Endothelial cell of umbilical vein (primary cell): ENCODE measurements around the gene SPO11. TPM values are rescaled to one million over a fixed set of nuclear protein-coding genes. Genes with fewer than 3 reads are reported as not detected.

ENCODE experiments used
- BruUV-seq: library from RNA; stranded (reverse); fragments of 400-500 nt; replicated peaks from 2 replicates; lab custom pipeline; 2021; lab: Mats Ljungman, UMichigan
- CTCF ChIA-PET: fragments of 300-600, 350-600 bp; sonication (Branson Sonifier 250); formaldehyde crosslinking; loops from one replicate; lab custom pipeline; 2021; ENCODE audit warnings: antibody characterized with exemption, inconsistent platforms; lab: Charles Lee
- POLR2A ChIA-PET: fragments of 300-600, 350-600 bp; sonication (Branson Sonifier 250); formaldehyde crosslinking; loops from one replicate; lab custom pipeline; 2021; ENCODE audit warnings: antibody characterized with exemption, inconsistent platforms; lab: Charles Lee
- DNase-seq: peaks from one replicate; pipeline ENCODE4 v3.0.0-alpha.2; 2011; ENCODE audit warnings: low read depth, low spot score
- FAIRE-seq: peaks from 2 replicates; lab custom pipeline; 2011; peaks lifted over from hg19 to GRCh38; lab: Jason Lieb, UNC
- H2AFZ ChIP-seq: 2 replicates; pipeline ENCODE4 v1.6.0; 2012; ENCODE audit warnings: low read depth, low read length, control low read depth, inconsistent platforms
- H3K27ac ChIP-seq: 2 replicates; pipeline ENCODE4 v1.5.1; 2011; ENCODE audit warnings: low read depth, mild to moderate bottlenecking, control low read depth, low read length, moderate library complexity; ENCODE audit not compliant: insufficient read depth
- H3K27me3 ChIP-seq, 2 experiments: 2 replicates each; pipeline versions ENCODE4 v1.6.0 to v1.6.1; 2011; ENCODE audit warnings: low read length in 2 of 2, mixed read lengths in 1 of 2; ENCODE audit not compliant: control insufficient read depth in 2 of 2, insufficient read depth in 2 of 2
- H3K36me3 ChIP-seq, 2 experiments: 2 replicates in 1 of 2; 3 replicates in 1 of 2; pipeline ENCODE4 v1.5.1; 2011; ENCODE audit warnings: low read length in 2 of 2, mild to moderate bottlenecking in 1 of 2, moderate library complexity in 1 of 2; ENCODE audit not compliant: control insufficient read depth in 2 of 2, insufficient read depth in 2 of 2; ENCODE audit errors: extremely low read depth in 1 of 2
- H3K4me1 ChIP-seq: 3 replicates; pipeline ENCODE4 v1.5.1; 2011; ENCODE audit warnings: mild to moderate bottlenecking, low read length; ENCODE audit not compliant: control insufficient read depth, insufficient read depth; ENCODE audit errors: extremely low read depth
- H3K4me2 ChIP-seq: 2 replicates; pipeline ENCODE4 v1.6.1; 2011; ENCODE audit warnings: low read length, control low read depth, mixed read lengths; ENCODE audit not compliant: insufficient read depth
- H3K4me3 ChIP-seq, 3 experiments: fragments of 200-600 bp in 1 of 3; sonication (generic), shearing (Covaris generic) in 1 of 3; replicated peaks in 1 of 3; 2 replicates each; pipeline ENCODE4 v1.5.1; 2011 to 2016; ENCODE audit warnings: control low read depth in 3 of 3, low read length in 3 of 3, mild to moderate bottlenecking in 2 of 3, inconsistent platforms in 1 of 3, low read depth in 1 of 3, moderate library complexity in 1 of 3; ENCODE audit not compliant: insufficient read depth in 1 of 3
- H3K79me2 ChIP-seq: 2 replicates; pipeline ENCODE4 v1.6.0; 2012; ENCODE audit warnings: low read length, inconsistent platforms; ENCODE audit not compliant: control insufficient read depth, insufficient read depth
- H3K9ac ChIP-seq: replicated peaks from 2 replicates; pipeline ENCODE3; 2011; ENCODE audit warnings: low read length, control low read depth; ENCODE audit not compliant: insufficient read depth; ENCODE audit errors: extremely low read depth
- H3K9me1 ChIP-seq: replicated peaks from 3 replicates; pipeline ENCODE4 v1.6.0; 2011; ENCODE audit warnings: mild to moderate bottlenecking, low read length; ENCODE audit not compliant: control insufficient read depth, insufficient read depth; ENCODE audit errors: extremely low read depth
- H3K9me3 ChIP-seq: replicated peaks from 2 replicates; pipeline ENCODE4 v1.5.1; 2012; ENCODE audit warnings: low read length, inconsistent platforms; ENCODE audit not compliant: control insufficient read depth, insufficient read depth
- H4K20me1 ChIP-seq: replicated peaks from 2 replicates; pipeline ENCODE3; 2011; ENCODE audit warnings: mild to moderate bottlenecking, low read length; ENCODE audit not compliant: control insufficient read depth, insufficient read depth; ENCODE audit errors: extremely low read depth
- EZH2 ChIP-seq: IDR thresholded peaks from 2 replicates; pipeline ENCODE4 v1.6.1; 2012; ENCODE audit warnings: borderline replicate concordance, low read depth, mild to moderate bottlenecking, moderate library complexity, low read length, inconsistent platforms; ENCODE audit not compliant: severe bottlenecking
- FOS ChIP-seq: IDR thresholded peaks from 2 replicates; pipeline ENCODE4 v1.6.1; 2011; ENCODE audit warnings: mild to moderate bottlenecking, low read length, moderate library complexity, borderline replicate concordance; ENCODE audit not compliant: insufficient read depth
- GATA2 ChIP-seq: IDR thresholded peaks from 2 replicates; pipeline ENCODE4 v1.7.0; 2011; ENCODE audit warnings: low read depth, mild to moderate bottlenecking, moderate library complexity, mixed read lengths, low read length; ENCODE audit not compliant: insufficient read length, insufficient read depth
- JUN ChIP-seq: IDR thresholded peaks from 2 replicates; pipeline ENCODE4 v1.6.1; 2011; ENCODE audit warnings: borderline replicate concordance, low read depth; ENCODE audit not compliant: insufficient read length, insufficient read depth
- MYC ChIP-seq: IDR thresholded peaks from one replicate; pipeline ENCODE4 v1.6.1; 2011; ENCODE audit warnings: mild to moderate bottlenecking, low read depth, low read length
- POLR2A ChIP-seq: IDR thresholded peaks from 2 replicates; pipeline ENCODE4 v1.6.1; 2012; ENCODE audit warnings: low read depth, mild to moderate bottlenecking, control low read depth, low read length
- POLR2AphosphoS5 ChIP-seq: IDR thresholded peaks from 2 replicates; pipeline ENCODE4 v1.6.1; 2012; ENCODE audit warnings: low read depth, mild to moderate bottlenecking, control low read depth, low read length, moderate library complexity; ENCODE audit not compliant: insufficient read depth
- dilution Hi-C: fragments of 300-500 bp; cut with MboI; formaldehyde crosslinking; loops from one replicate; pipeline ENCODE4 v1.15.0; 2019; ENCODE audit warnings: low sequenced_read_pairs; ENCODE audit not compliant: extremely low pct_ligation_motif_present
- intact Hi-C: fragments of 100-400 bp; cut with micrococcal nuclease; formaldehyde crosslinking; loops from one replicate; pipeline ENCODE4 v1.10.0; 2022
- polyA plus RNA-seq, 4 experiments: library from polyadenylated mRNA; depleted of rRNA in 3 of 4; stranded (reverse) in 3 of 4; unstranded in 1 of 4; fragments of >200 nt; gene quantifications; 2 replicates each; pipeline versions ENCODE4 v1.2.1 to v1.2.3, GENCODE V29; 2011 to 2012; ENCODE audit warnings: missing spikeins in 1 of 4
- total RNA-seq: library from RNA; stranded (reverse); gene quantifications from 2 replicates; pipeline ENCODE4 v1.2.3, GENCODE V29; 2021
- TF ChIP-seq, protein P1 (sequence below): IDR thresholded peaks from 2 replicates; pipeline ENCODE4 v1.6.1; 2011; ENCODE audit not compliant: insufficient read depth, insufficient read length
- TF ChIP-seq, protein P2 (sequence below), 2 donors: IDR thresholded peaks; 1 replicate in 1 of 2; 2 replicates in 1 of 2; pipeline ENCODE4 v1.5.1; 2011; ENCODE audit warnings: low read length in 2 of 2, mild to moderate bottlenecking in 2 of 2, moderate library complexity in 2 of 2, control low read depth in 1 of 2, inconsistent platforms in 1 of 2, low read depth in 1 of 2; ENCODE audit not compliant: insufficient read depth in 1 of 2; ENCODE audit errors: extremely low read depth in 1 of 2

SPO11 gene
- total and polyA plus RNA-seq, 2 donors (not counting 3 experiments of a cell fraction or from before 2014, with no cell fraction given), result not detected

DNA sequence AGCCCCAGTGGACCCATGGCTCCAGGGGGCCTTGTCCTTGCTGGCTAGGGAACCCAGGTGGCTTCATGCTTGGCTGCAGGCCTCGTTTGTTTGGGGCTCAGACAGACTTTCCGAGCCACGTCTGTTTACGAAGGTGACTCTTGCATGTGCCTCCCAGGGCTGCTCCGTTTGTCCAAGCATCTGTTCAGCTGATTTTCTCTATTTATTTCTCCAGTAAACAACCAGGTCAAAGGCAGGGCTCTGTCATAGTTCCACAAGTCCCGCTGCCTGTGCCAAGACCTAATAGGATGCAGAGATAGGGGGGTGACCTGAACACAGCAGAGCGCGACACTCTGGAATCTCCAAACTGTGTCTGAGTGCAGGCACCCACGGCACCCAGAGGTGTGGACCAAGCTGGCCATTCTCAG lies 12.8 kb upstream of the SPO11 start:
- CTCF ChIA-PET, result no interaction called here
- POLR2A ChIA-PET, result no interaction called here
- dilution Hi-C loops, result no loop called here

More for the DNA sequence above, 12.8 kb upstream of the SPO11 start:
- no peak for TF ChIP-seq MYC
- TF ChIP-seq, protein P1, sequence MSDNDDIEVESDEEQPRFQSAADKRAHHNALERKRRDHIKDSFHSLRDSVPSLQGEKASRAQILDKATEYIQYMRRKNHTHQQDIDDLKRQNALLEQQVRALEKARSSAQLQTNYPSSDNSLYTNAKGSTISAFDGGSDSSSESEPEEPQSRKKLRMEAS, result no peak
- no peak for TF ChIP-seq FOS
- TF ChIP-seq JUN, result no peak
- no peak for TF ChIP-seq POLR2A
- no peak for TF ChIP-seq GATA2
- TF ChIP-seq, protein P2, sequence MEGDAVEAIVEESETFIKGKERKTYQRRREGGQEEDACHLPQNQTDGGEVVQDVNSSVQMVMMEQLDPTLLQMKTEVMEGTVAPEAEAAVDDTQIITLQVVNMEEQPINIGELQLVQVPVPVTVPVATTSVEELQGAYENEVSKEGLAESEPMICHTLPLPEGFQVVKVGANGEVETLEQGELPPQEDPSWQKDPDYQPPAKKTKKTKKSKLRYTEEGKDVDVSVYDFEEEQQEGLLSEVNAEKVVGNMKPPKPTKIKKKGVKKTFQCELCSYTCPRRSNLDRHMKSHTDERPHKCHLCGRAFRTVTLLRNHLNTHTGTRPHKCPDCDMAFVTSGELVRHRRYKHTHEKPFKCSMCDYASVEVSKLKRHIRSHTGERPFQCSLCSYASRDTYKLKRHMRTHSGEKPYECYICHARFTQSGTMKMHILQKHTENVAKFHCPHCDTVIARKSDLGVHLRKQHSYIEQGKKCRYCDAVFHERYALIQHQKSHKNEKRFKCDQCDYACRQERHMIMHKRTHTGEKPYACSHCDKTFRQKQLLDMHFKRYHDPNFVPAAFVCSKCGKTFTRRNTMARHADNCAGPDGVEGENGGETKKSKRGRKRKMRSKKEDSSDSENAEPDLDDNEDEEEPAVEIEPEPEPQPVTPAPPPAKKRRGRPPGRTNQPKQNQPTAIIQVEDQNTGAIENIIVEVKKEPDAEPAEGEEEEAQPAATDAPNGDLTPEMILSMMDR (IDR thresholded peaks at IDR 0.05; ENCODE audit: extremely low read depth in 1 of 2, insufficient read depth in 1 of 2, low read depth in 1 of 2, low read length in 2 of 2), result no peak
- TF ChIP-seq POLR2AphosphoS5, result no peak
- TF ChIP-seq EZH2, result no peak
- H3K9me3 ChIP-seq, result no peaks in the 10 kb centered on the region
- H3K4me3 ChIP-seq, result no peak overlapping the region
- no peaks in the 10 kb centered on the region for H4K20me1 ChIP-seq
- no peaks in the 10 kb centered on the region for H3K9me1 ChIP-seq
- no peak for DNase-seq
- H3K36me3 ChIP-seq, result no peaks in the 10 kb centered on the region
- intact Hi-C loops, result no loop called here
- no TSS peak for BruUV-seq
- H3K27ac ChIP-seq, result no peak overlapping the region
- H3K27me3 ChIP-seq, result no peaks in the 10 kb centered on the region
- no peaks in the 10 kb centered on the region for H3K79me2 ChIP-seq
- H3K9ac ChIP-seq, result no peak overlapping the region
- H2AFZ ChIP-seq, result no peak overlapping the region
- FAIRE-seq, result no peak
- H3K4me1 ChIP-seq, result no peaks in the 10 kb centered on the region
- no peak overlapping the region for H3K4me2 ChIP-seq
